ENCODE data around the gene ARHGAP4. TPM values are rescaled to one million over a fixed set of nuclear protein-coding genes. Genes with fewer than 3 reads are reported as not detected.
A peak's percentile ranks its signal among the peaks of the same experiment; 100 is the strongest.

Gene ARHGAP4
- total RNA-seq, 3 donors from 2014 or later (not counting 1 experiment from before 2014, with no cell fraction given) = 352 to 398 (median 384) TPM

GRCh38 chrX:153932220-153932915 is 6.3 kb upstream of the ARHGAP4 start:
- peaks cover 36% of the 10 kb centered on the region for H3K4me1 ChIP-seq (ENCODE audit: control insufficient read depth, insufficient read depth, low read length)
- no peaks in the 10 kb centered on the region for H3K9me3 ChIP-seq (ENCODE audit: control insufficient read depth, insufficient read depth, low read length)
- H3K4me3 ChIP-seq (ENCODE audit: low read length) = no peak overlapping the region
- peaks cover 9 to 28% of the 10 kb centered on the region in 2 donors for H3K4me1 Mint-ChIP-seq
- H3K36me3 Mint-ChIP-seq = no peaks in the 10 kb centered on the region
- H3K4me3 Mint-ChIP-seq = peak overlapping the region; percentile 45
- TF ChIP-seq, protein P1, sequence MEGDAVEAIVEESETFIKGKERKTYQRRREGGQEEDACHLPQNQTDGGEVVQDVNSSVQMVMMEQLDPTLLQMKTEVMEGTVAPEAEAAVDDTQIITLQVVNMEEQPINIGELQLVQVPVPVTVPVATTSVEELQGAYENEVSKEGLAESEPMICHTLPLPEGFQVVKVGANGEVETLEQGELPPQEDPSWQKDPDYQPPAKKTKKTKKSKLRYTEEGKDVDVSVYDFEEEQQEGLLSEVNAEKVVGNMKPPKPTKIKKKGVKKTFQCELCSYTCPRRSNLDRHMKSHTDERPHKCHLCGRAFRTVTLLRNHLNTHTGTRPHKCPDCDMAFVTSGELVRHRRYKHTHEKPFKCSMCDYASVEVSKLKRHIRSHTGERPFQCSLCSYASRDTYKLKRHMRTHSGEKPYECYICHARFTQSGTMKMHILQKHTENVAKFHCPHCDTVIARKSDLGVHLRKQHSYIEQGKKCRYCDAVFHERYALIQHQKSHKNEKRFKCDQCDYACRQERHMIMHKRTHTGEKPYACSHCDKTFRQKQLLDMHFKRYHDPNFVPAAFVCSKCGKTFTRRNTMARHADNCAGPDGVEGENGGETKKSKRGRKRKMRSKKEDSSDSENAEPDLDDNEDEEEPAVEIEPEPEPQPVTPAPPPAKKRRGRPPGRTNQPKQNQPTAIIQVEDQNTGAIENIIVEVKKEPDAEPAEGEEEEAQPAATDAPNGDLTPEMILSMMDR (IDR thresholded peaks at IDR 0.05) = no peak
- H3K36me3 ChIP-seq (ENCODE audit: control insufficient read depth, insufficient read depth, low read length) = peaks cover 22% of the 10 kb centered on the region
- 90% methylated on average over 7 of the region's 13 CpGs for WGBS (ENCODE audit: insufficient coverage)
- H3K27me3 Mint-ChIP-seq (ENCODE audit: low read depth in 2 of 2) = no peaks in the 10 kb centered on the region
- H3K27ac ChIP-seq (ENCODE audit: low read length) = no peak overlapping the region
- no peaks in the 10 kb centered on the region for H3K27me3 ChIP-seq (ENCODE audit: control insufficient read depth, insufficient read depth, low read length)
- ATAC-seq = no peak
- DNase-seq = no peak
- H3K27ac Mint-ChIP-seq = no peak overlapping the region
- intact Hi-C loops (cut with micrococcal nuclease) = no loop called here
- H3K9me3 Mint-ChIP-seq = no peaks in the 10 kb centered on the region

GRCh38 chrX:153931748-153932147 is 5.7 kb upstream of the ARHGAP4 start:
- H3K4me3 Mint-ChIP-seq = no peak overlapping the region
- no peak for ATAC-seq

DNA sequence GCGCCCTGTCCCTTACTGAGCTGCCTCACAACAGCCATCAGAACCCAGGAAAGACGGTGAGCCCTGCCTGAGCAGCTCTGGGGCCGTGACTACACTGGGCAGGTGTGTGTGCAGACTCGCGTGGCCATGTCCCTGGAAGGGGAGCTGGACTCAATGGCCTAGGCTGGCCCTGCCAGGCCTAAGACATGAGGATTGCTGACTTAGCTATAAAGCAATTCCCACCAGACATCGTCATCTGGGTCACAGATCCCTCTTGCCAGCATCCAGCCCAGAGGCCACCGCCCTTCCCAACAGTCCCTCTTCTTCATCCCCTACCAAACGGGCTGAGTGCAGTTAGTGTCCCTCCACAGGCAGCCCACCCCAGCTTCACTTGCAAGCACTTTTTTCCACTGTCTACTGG is 5.1 kb upstream of the ARHGAP4 start:
- over 99% methylated on average over 8 of the region's 8 CpGs for WGBS (ENCODE audit: insufficient coverage)
- Histone ChIP-seq H3K4me3 (ENCODE audit: low read length) (no peak overlapping the region), H3K27me3 (ENCODE audit: control insufficient read depth, insufficient read depth, low read length) (no peaks in the 10 kb centered on the region), H3K9me3 (ENCODE audit: control insufficient read depth, insufficient read depth, low read length) (no peaks in the 10 kb centered on the region), H3K36me3 (ENCODE audit: control insufficient read depth, insufficient read depth, low read length) (peaks cover 22% of the 10 kb centered on the region), H3K4me1 (ENCODE audit: control insufficient read depth, insufficient read depth, low read length) (peaks cover 47% of the 10 kb centered on the region), H3K27ac (ENCODE audit: low read length) (no peak overlapping the region)
- no peak for ATAC-seq
- Mint-ChIP-seq H3K9me3 (no peaks in the 10 kb centered on the region), H3K4me3 (no peak overlapping the region), H3K27me3 (ENCODE audit: low read depth in 2 of 2) (no peaks in the 10 kb centered on the region), H3K4me1 (peaks cover 9 to 33% of the 10 kb centered on the region in 2 donors), H3K27ac (peak overlapping the region in 1 of 2 donors; percentile 76), H3K36me3 (no peaks in the 10 kb centered on the region)
- intact Hi-C loops (cut with micrococcal nuclease) = no loop called here
- TF ChIP-seq, protein P1 (IDR thresholded peaks at IDR 0.05) = no peak
- DNase-seq = no peak

More at GRCh38 chrX:153931748-153932147, 5.7 kb upstream of the ARHGAP4 start:
- no peak for DNase-seq
- no peaks in the 10 kb centered on the region for H3K36me3 Mint-ChIP-seq
- H3K27me3 Mint-ChIP-seq (ENCODE audit: low read depth in 2 of 2) = no peaks in the 10 kb centered on the region
- Histone ChIP-seq H3K36me3 (ENCODE audit: control insufficient read depth, insufficient read depth, low read length) (peaks cover 22% of the 10 kb centered on the region), H3K9me3 (ENCODE audit: control insufficient read depth, insufficient read depth, low read length) (no peaks in the 10 kb centered on the region), H3K4me1 (ENCODE audit: control insufficient read depth, insufficient read depth, low read length) (peaks cover 42% of the 10 kb centered on the region), H3K27ac (ENCODE audit: low read length) (no peak overlapping the region), H3K4me3 (ENCODE audit: low read length) (no peak overlapping the region), H3K27me3 (ENCODE audit: control insufficient read depth, insufficient read depth, low read length) (no peaks in the 10 kb centered on the region)
- peak overlapping the region in 1 of 2 donors; percentile 76 for H3K27ac Mint-ChIP-seq
- WGBS (ENCODE audit: insufficient coverage) = 97% methylated on average over 13 of the region's 13 CpGs
- intact Hi-C loops (cut with micrococcal nuclease) = no loop called here
- H3K4me1 Mint-ChIP-seq = peaks cover 9 to 34% of the 10 kb centered on the region in 2 donors
- TF ChIP-seq, protein P1 (IDR thresholded peaks at IDR 0.05) = no peak
- no peaks in the 10 kb centered on the region for H3K9me3 Mint-ChIP-seq
